Measurements from ENCODE around the gene MAML3.
"Not testable (repeated sequence)": the region's sequence is repeated elsewhere in the genome, so short reads cannot be mapped to it uniquely, and the experiment has no call there.

MAML3 gene

DNA sequence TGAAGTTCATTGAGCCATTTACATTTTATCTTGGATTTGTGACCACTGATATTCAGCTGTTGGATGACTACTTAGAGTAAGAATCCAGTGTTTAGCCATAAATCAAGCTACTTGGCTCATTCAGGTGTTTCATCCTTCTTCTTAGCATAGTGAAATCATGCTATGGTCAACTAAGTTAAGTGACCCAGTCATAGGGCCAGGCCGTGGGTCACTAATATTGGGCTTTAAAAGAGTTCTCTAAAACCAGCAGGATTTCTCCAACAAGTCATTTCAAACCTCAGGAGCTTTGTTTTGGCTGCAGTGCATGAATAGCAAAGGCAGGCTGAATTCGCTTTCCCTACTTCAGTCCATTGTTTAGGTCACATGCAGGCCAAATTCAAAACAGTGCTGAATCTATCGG, 181.0 kb downstream of the MAML3 start:
- in situ Hi-C loops (cut with MboI; ENCODE audit: low sequenced_read_pairs), result no loop called here

DNA sequence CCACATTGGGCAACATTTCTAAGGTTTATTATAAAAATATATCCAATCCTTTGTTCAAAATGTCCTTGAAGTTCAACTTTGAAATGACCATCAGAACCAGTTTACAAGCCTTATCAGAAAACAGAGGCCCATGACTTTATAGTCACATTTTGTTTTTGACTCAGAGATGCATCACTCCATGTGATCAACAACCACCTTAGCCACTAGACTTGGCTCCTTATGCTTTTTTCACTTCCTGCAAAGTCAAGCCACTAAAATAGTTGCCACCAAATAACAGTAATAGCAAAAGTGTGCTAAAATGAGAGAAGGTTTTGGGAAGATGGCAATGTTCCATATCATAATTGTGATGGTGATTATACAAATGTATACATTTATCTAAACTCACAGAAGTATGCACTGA, 181.7 kb downstream of the MAML3 start:
- in situ Hi-C loops (cut with MboI; ENCODE audit: low sequenced_read_pairs), result no loop called here

DNA sequence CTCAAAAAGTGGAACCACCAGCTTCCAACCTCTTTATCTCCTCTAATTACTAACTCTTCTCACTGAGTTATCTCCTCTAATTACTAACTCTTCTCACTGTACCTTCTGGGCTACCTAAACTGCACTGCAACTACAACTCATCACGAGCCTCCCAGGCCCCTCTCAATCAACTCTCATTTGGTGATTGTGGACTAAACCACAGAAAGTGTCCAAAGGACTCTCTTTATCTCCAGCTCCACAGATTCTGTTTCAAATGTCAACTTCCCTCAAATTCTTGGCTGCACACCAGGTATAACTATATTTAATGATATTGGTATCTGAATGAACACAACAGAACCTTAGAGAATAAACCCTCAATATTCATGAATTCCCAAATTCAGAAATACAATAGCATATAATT, 182.9 kb downstream of the MAML3 start:
- in situ Hi-C loops (cut with MboI; ENCODE audit: low sequenced_read_pairs), result no loop called here

DNA sequence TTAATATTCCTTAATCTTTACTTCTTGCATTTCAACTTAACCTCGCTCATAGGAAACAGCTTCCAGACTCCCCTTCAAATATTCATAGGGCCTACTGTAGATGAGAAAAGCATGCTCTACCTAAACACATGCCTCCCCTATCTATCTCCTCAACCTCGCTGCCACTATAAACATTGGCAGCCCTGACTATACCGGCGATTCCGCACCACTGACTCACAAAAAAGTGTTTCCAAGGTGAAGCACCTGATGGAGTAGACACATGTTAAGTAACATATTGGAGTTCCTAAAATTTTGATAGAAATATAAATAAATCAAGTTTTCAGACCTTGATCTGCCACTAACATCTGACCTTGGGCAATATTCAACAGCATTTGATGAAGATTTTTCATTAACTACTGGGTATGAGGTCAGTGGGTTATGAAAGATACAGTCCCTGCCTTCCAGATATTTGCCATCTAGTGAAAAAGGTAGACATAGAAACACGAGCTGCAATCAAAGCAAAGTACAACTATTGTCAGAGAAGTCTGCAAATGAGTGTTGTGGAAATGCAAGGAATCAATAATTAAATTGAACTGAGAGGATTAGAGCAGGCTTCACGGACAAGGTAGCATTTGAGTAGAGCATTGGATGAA, 184.2 kb downstream of the MAML3 start:
- in situ Hi-C loops (cut with MboI; ENCODE audit: low sequenced_read_pairs), result no loop called here

DNA sequence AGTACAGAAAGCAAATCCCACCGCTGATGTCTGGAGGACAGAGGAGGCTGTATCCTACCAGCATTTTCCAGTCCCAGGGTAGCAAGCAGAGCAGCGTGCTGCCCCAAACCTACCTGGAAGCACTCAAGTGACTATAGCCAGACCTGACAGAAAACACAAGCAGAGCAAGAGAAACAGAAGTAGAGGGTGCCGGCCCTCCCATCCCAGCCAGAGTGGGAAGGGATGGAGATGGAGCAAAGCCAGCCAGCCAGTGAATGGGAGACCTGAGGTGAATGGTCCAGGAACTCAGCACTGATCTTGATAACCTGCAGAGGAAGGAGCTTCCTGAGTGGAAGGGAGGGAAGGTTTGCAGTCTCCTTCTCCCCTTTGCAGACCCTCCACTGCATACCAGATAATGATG, 185.2 kb downstream of the MAML3 start:
- in situ Hi-C loops (cut with MboI; ENCODE audit: low sequenced_read_pairs), result no loop called here

DNA sequence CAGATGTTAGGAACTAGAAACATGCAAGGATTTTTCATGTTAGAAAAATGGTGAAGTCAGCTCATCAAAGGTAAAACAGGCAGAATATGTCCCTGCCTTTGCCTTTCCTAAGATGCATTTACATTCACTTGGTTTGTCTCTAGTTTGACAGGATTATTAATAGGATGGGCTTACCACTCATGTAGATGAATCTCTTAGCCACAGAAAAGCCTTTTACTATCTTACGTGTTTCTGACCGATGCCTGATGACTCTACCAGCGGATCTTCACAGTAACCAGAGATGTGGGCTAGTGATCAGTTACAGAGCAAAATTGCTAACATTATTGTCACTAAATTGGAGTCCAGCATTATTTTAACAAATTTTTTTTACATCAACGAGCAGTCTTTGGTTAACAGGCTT, 187.6 kb downstream of the MAML3 start:
- in situ Hi-C loops (cut with MboI; ENCODE audit: low sequenced_read_pairs), result no loop called here

DNA sequence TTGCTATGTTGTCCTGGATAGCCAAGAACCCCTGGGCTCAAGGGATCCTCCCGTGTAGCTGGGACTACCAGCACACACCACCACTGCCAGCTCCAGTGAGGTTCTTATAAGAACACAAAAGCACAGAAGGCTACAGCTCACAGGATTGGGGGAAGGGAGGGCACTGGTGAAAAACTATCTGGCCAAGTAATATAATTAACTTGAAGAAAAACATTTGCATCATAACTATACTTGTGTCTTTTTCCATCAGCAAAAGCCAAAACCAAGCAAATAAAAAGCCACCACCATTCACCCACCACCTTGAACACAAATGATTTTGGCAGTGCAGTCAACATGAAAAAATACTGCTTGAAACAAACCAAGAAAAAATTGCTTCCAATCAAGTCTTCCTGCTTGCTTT, 188.2 kb downstream of the MAML3 start:
- in situ Hi-C loops (cut with MboI; ENCODE audit: low sequenced_read_pairs), result no loop called here

- in situ Hi-C loops (cut with MboI; ENCODE audit: low sequenced_read_pairs), result no loop called here
Measured at GRCh38 chr4:139963708-139964107, 190.3 kb downstream of the MAML3 start.

- in situ Hi-C loops (cut with MboI; ENCODE audit: low sequenced_read_pairs), result no loop called here
Measured at GRCh38 chr4:139962130-139962684, 191.8 kb downstream of the MAML3 start.

GRCh38 chr4:139961344-139961946, 192.5 kb downstream of the MAML3 start:
- in situ Hi-C loops (cut with MboI; ENCODE audit: low sequenced_read_pairs), result no loop called here

GRCh38 chr4:139959396-139959795, 194.6 kb downstream of the MAML3 start:
- in situ Hi-C loops (cut with MboI; ENCODE audit: low sequenced_read_pairs), result no loop called here

DNA sequence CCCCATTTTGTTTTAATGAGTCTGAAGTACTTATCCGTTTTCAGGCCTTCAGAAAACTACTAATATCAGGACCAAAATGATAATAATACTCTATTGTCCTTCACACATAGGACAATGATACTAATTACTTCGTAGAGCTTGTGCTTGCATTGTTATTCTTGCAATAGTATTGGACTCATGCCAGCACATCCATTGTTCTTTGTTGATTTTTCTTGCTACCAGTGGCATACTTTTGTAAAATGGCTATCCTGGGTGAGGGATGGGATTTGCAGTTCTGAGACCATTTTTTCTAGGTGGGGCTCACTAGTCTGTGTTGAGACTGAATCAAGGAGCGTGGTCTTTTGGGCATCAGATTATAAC, 195.3 kb downstream of the MAML3 start:
- in situ Hi-C loops (cut with MboI; ENCODE audit: low sequenced_read_pairs), result no loop called here

- in situ Hi-C loops (cut with MboI; ENCODE audit: low sequenced_read_pairs), result no loop called here
Measured at GRCh38 chr4:139957986-139958738, 195.8 kb downstream of the MAML3 start.

DNA sequence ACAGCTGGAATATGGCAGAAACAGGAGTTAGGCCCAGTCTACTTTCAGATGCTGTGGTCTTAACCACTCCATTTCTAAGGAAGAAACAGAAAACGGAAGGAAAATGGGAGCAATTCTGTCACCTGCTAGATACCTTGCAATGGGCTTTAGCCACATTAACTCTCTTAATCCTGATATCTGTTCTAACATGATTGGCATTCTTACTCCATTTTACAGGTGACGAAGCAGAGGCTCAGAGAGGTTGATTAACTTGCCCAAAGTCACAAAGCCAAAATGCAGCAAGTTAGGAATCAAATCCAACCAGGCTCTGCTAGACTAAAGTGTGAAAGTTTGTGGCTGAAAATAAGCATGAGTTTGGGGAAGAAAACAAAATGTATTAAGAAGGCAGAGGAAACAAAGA, 196.9 kb downstream of the MAML3 start:
- in situ Hi-C loops (cut with MboI; ENCODE audit: low sequenced_read_pairs), result no loop called here

DNA sequence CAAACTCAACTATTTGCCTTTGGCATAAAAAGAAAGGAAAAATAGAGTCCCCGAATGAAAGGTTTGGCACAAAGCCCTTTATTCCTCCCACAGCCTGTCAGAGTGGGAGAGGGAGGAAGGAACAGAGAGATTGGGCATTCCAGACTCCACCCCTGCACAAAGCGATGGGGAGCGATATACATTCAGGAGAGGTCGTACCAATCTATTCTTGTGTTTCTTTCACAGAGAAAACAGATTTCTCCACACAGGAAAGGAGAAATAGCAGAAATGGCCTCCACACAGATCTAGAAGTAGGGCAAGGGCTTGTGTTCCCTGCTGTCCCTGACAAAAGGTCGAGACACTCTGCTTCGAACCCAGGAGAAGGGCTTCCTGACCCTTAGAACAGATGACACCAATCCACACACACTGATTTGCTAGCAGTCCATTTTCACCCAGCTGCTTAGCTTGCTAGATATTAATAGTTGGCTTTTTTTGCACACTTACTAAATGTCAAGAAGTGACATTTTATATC, 197.4 kb downstream of the MAML3 start:
- in situ Hi-C loops (cut with MboI; ENCODE audit: low sequenced_read_pairs), result no loop called here

- in situ Hi-C loops (cut with MboI; ENCODE audit: low sequenced_read_pairs), result no loop called here
Measured at GRCh38 chr4:139955600-139955999, 198.4 kb downstream of the MAML3 start.

GRCh38 chr4:139954512-139954911, 199.5 kb downstream of the MAML3 start:
- in situ Hi-C loops (cut with MboI; ENCODE audit: low sequenced_read_pairs), result no loop called here

GRCh38 chr4:139951021-139951420, 203.0 kb downstream of the MAML3 start:
- in situ Hi-C loops (cut with MboI; ENCODE audit: low sequenced_read_pairs), result no loop called here

DNA sequence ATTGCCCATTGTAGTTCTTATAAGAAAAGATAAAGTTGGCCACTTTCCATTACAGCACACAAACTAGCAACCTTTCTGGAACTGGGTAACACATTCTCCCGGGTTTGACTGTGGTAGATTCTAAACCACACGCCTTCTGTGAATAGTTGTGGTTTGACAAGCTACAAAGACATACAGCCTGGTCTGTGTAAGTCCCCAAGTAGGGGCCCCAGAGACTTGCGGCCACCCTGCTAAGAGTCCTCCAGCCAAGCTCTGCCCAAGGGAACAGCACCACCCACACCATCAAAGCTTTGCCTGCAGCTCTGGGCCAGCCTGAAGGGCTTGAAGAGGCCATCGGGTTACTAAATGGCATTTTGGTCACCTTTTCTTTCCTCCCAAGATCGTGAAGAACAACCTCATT, 203.4 kb downstream of the MAML3 start:
- in situ Hi-C loops (cut with MboI; ENCODE audit: low sequenced_read_pairs), result no loop called here

DNA sequence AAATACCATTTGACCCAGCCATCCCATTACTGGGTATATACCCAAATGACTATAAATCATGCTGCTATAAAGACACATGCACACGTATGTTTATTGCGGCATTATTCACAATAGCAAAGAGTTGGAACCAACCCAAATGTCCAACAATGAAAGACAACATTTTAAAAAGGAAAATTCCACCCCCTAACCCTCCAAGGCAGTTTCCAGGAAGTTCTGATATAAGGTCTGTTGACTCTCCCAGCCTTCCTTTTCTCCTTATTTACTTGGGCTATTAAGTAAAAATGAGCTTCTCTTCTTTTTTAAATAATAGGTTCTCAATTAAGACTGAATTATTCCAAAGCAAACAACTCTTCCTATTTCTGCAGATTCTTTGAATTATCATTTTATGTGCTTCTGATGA, 209.1 kb downstream of the MAML3 start:
- in situ Hi-C loops (cut with MboI; ENCODE audit: low sequenced_read_pairs), result not testable (repeated sequence)

- in situ Hi-C loops (cut with MboI; ENCODE audit: low sequenced_read_pairs), result no loop called here
Measured at GRCh38 chr4:139943277-139943676, 210.7 kb downstream of the MAML3 start.

- in situ Hi-C loops (cut with MboI; ENCODE audit: low sequenced_read_pairs), result no loop called here
Measured at GRCh38 chr4:139942241-139942640, 211.7 kb downstream of the MAML3 start.

All from HL-60/S4 treated with phorbol 12-myristate 13-acetate at 8.2 ng/mL for 4 days and 3 days (cell line).